Measurements from ENCODE around the gene PRX. TPM values are rescaled to one million over a fixed set of nuclear protein-coding genes. Genes with fewer than 3 reads are reported as not detected.
"Not testable (repeated sequence)": the region's sequence is repeated elsewhere in the genome, so short reads cannot be mapped to it uniquely, and the experiment has no call there.

Gene PRX
- total RNA-seq, 1 experiment from 2014 or later: 2.5 TPM

DNA sequence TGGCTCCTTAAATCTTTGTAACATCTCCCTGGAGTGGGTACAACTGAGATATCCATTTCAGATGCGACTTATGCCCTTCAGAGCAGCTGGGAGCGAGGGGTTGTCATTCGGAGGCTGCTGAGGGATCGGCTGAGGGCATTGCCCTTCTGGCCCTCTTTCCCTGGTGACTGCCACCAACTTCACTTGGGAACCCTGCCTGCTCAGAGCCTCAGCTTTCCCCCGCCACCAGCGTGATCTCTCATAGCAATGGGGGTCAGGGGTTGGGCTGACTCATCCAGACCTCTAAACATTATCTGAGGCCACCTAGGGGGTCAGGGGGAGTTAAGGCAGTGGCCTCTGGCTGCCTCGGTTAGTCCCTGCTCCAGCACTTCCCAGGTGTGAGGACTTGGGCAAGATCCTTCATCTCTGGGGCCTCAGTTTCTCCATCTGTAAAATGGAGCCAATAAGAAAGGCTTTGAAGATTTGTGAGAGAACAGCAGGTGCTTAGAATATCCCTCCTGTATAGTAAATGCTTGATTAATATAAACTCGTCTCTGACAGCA lies 1.1 kb downstream of the PRX start:
- intact Hi-C loops (cut with micrococcal nuclease; ENCODE audit: unreplicated experiment): no loop called here
- Histone ChIP-seq H3K36me3 (ENCODE audit: insufficient read depth, low read length, poor library complexity, severe bottlenecking) (no peaks in the 10 kb centered on the region), H3K4me1 (ENCODE audit: insufficient read depth, low read length, poor library complexity, severe bottlenecking) (peaks cover 5% of the 10 kb centered on the region), H3K27ac (ENCODE audit: low read depth, low read length, poor library complexity, severe bottlenecking) (no peak overlapping the region), H3K4me3 (ENCODE audit: low read depth, low read length, poor library complexity, severe bottlenecking) (no peak overlapping the region), H3K27me3 (replicated peaks; ENCODE audit: insufficient read depth, low read depth, low read length, poor library complexity) (no peaks in the 10 kb centered on the region), H3K9me3 (ENCODE audit: low read depth, low read length, poor library complexity, severe bottlenecking) (no peaks in the 10 kb centered on the region)
- POLR2A ChIA-PET (ENCODE audit: low non-redundant PET): no interaction called here
- DNase-seq (ENCODE audit: low spot score): no peak
- BruUV-seq (replicated peaks): no TSS peak
- TF ChIP-seq, protein P1, sequence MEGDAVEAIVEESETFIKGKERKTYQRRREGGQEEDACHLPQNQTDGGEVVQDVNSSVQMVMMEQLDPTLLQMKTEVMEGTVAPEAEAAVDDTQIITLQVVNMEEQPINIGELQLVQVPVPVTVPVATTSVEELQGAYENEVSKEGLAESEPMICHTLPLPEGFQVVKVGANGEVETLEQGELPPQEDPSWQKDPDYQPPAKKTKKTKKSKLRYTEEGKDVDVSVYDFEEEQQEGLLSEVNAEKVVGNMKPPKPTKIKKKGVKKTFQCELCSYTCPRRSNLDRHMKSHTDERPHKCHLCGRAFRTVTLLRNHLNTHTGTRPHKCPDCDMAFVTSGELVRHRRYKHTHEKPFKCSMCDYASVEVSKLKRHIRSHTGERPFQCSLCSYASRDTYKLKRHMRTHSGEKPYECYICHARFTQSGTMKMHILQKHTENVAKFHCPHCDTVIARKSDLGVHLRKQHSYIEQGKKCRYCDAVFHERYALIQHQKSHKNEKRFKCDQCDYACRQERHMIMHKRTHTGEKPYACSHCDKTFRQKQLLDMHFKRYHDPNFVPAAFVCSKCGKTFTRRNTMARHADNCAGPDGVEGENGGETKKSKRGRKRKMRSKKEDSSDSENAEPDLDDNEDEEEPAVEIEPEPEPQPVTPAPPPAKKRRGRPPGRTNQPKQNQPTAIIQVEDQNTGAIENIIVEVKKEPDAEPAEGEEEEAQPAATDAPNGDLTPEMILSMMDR (conservative IDR thresholded peaks at IDR 0.05; ENCODE audit: low read depth, low read length): no peak
- no peak for TF ChIP-seq EZH2 (IDR thresholded peaks at IDR 0.05; ENCODE audit: borderline replicate concordance, low read depth, low read length, poor library complexity, severe bottlenecking)
- CTCF ChIA-PET: no interaction called here

DNA sequence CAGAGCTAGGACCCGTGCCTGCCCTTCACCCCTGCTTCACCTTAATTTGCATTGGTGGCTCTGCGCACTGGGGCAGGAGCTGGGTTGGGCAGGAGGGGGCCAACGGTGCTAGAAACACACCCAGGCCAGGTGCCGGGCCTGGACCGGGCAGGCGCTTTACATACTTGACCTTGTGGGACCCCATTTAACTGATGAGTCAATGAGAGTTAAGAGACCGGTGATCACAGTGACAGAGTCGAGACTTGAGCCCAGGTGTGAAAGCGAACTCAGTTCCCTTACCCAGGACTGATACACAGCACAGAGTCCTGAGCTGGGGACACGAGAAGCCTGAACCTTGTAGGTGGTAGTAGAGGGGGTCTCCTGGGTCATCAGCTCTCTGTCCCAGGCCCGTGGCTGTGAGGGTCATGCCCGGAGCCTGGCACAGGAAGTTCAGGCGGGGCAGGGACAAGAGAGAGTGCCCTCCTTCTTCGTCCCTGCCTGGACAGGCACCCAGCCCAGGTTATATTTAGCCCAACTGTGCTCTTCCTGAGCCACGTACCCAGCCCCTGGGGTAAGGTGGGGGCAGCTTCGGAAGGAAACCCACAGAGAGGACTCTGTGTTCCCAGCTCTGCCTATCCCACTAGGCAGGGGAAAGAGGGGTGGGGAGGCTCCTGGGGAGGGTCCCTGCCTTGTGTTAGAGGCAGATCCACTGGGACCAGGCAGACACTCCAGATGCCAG lies 1.9 kb downstream of the PRX start:
- H3K4me3 ChIP-seq (ENCODE audit: low read depth, low read length, poor library complexity, severe bottlenecking): no peak overlapping the region
- H3K27ac ChIP-seq (ENCODE audit: low read depth, low read length, poor library complexity, severe bottlenecking): no peak overlapping the region
- no peaks in the 10 kb centered on the region for H3K27me3 ChIP-seq (replicated peaks; ENCODE audit: insufficient read depth, low read depth, low read length, poor library complexity)
- BruUV-seq (replicated peaks): no TSS peak
- H3K36me3 ChIP-seq (ENCODE audit: insufficient read depth, low read length, poor library complexity, severe bottlenecking): no peaks in the 10 kb centered on the region
- POLR2A ChIA-PET (ENCODE audit: low non-redundant PET): no interaction called here
- no peak for TF ChIP-seq EZH2 (IDR thresholded peaks at IDR 0.05; ENCODE audit: borderline replicate concordance, low read depth, low read length, poor library complexity, severe bottlenecking)
- TF ChIP-seq, protein P1 (conservative IDR thresholded peaks at IDR 0.05; ENCODE audit: low read depth, low read length): no peak
- no peaks in the 10 kb centered on the region for H3K9me3 ChIP-seq (ENCODE audit: low read depth, low read length, poor library complexity, severe bottlenecking)
- no peak for DNase-seq (ENCODE audit: low spot score)
- CTCF ChIA-PET: interaction anchor here (0.5 kb wide), 1 partner anchor 130 kb away, joined by 3 read pairs; no protein-coding TSS in a partner anchor
- peaks cover 5% of the 10 kb centered on the region for H3K4me1 ChIP-seq (ENCODE audit: insufficient read depth, low read length, poor library complexity, severe bottlenecking)
- intact Hi-C loops (cut with micrococcal nuclease; ENCODE audit: unreplicated experiment): no loop called here

DNA sequence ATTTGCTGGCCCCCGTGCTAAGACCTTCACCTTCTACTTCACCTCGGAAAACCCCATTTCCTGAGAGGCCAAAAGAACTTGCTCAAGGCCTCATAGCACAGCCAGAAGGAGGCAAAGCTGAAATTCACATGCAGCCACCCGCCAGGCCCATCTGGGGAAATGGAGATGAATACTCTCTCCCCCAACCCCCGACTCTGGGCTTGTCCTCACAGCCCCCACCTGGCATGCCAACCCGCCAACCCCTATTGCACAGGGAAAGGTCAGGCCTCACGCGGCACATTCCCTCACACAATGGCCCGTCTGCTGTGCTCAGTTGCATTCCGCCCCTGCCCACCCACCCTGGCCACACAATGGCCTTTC lies 3.2 kb downstream of the PRX start:
- POLR2A ChIA-PET (ENCODE audit: low non-redundant PET): no interaction called here
- Histone ChIP-seq H3K27me3 (replicated peaks; ENCODE audit: insufficient read depth, low read depth, low read length, poor library complexity) (no peaks in the 10 kb centered on the region), H3K36me3 (ENCODE audit: insufficient read depth, low read length, poor library complexity, severe bottlenecking) (no peaks in the 10 kb centered on the region), H3K9me3 (ENCODE audit: low read depth, low read length, poor library complexity, severe bottlenecking) (no peaks in the 10 kb centered on the region), H3K27ac (ENCODE audit: low read depth, low read length, poor library complexity, severe bottlenecking) (no peak overlapping the region), H3K4me3 (ENCODE audit: low read depth, low read length, poor library complexity, severe bottlenecking) (no peak overlapping the region), H3K4me1 (ENCODE audit: insufficient read depth, low read length, poor library complexity, severe bottlenecking) (peaks cover 5% of the 10 kb centered on the region)
- CTCF ChIA-PET: no interaction called here
- BruUV-seq (replicated peaks): no TSS peak
- no peak for DNase-seq (ENCODE audit: low spot score)
- TF ChIP-seq, protein P1 (conservative IDR thresholded peaks at IDR 0.05; ENCODE audit: low read depth, low read length): no peak
- TF ChIP-seq EZH2 (IDR thresholded peaks at IDR 0.05; ENCODE audit: borderline replicate concordance, low read depth, low read length, poor library complexity, severe bottlenecking): no peak
- intact Hi-C loops (cut with micrococcal nuclease; ENCODE audit: unreplicated experiment): no loop called here

DNA sequence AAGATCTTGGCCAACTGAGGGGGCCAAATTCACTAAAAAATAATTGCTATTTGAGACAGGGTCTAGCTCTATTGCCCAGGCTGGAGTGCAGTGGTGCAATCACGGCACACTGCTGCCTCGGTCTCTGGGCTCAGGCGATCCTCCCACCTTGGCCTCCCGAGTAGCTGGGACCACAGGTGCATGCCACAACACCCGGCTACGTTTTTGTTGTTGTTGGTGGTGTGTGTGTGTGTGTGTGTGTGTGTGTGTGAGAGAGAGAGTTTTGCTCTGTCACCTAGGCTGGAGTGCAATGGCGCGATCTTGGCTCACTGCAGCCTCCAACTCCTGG lies 4.6 kb downstream of the PRX start:
- H3K27ac ChIP-seq (ENCODE audit: low read depth, low read length, poor library complexity, severe bottlenecking); H3K36me3 ChIP-seq (ENCODE audit: insufficient read depth, low read length, poor library complexity, severe bottlenecking); intact Hi-C loops (cut with micrococcal nuclease; ENCODE audit: unreplicated experiment); H3K4me3 ChIP-seq (ENCODE audit: low read depth, low read length, poor library complexity, severe bottlenecking); H3K27me3 ChIP-seq (replicated peaks; ENCODE audit: insufficient read depth, low read depth, low read length, poor library complexity); H3K4me1 ChIP-seq (ENCODE audit: insufficient read depth, low read length, poor library complexity, severe bottlenecking); BruUV-seq (replicated peaks); H3K9me3 ChIP-seq (ENCODE audit: low read depth, low read length, poor library complexity, severe bottlenecking); DNase-seq (ENCODE audit: low spot score): not testable (repeated sequence)
- CTCF ChIA-PET: interaction anchor here (2.5 kb wide), 1 partner anchor 12 kb away, joined by 14 read pairs; no protein-coding TSS in a partner anchor
- POLR2A ChIA-PET (ENCODE audit: low non-redundant PET): interaction anchor here (0.5 kb wide), 1 partner anchor 24 kb away, joined by 3 read pairs; no protein-coding TSS in a partner anchor
